ENCODE results near the gene NEFH. TPM values are rescaled to one million over a fixed set of nuclear protein-coding genes. Genes with fewer than 3 reads are reported as not detected.
A peak's percentile ranks its signal among the peaks of the same experiment; 100 is the strongest.
"Not testable (repeated sequence)": the region's sequence is repeated elsewhere in the genome, so short reads cannot be mapped to it uniquely, and the experiment has no call there.

Gene NEFH
- total RNA-seq (under 1 TPM; 0.47 to 0.61 TPM), polyA plus RNA-seq (1 to 10 TPM in 1 of 2 donors, not detected in 1; 1.1 TPM)

GRCh38 chr22:29479417-29480261 lies at the start of gene NEFH:
Gene NEFH (plus strand): TSS chr22:29480218. CDS start chr22:29480263, 45 bp downstream.
- Mint-ChIP-seq H3K36me3 (peaks cover 0 to 4% of the 10 kb centered on the region in 2 donors), H3K4me3 (peak within 1 kb of the TSS in 7 of 8 donors; percentile 46 to 70 (median 63)), H3K4me1 (peaks cover 5 to 22% (median 10%) of the 10 kb centered on the region in 4 donors), H3K27me3 (peaks cover 24 to 35% of the 10 kb centered on the region in 2 donors), H3K9me3 (peaks cover 0 to 8% (median 0%) of the 10 kb centered on the region in 8 donors), H3K27ac (peak within 1 kb of the TSS in 2 of 7 donors; percentile 12 to 48)
- H3K9me3 ChIP-seq (ENCODE audit: control insufficient read depth in 1 of 2, low read length in 2 of 2): no peaks in the 10 kb centered on the region
- DNase-seq: no peak
- H3K4me3 ChIP-seq (ENCODE audit: low read length in 2 of 2): no peak within 1 kb of the TSS
- H3K27ac ChIP-seq (ENCODE audit: low read depth, low read length): no peak within 1 kb of the TSS
- ChIA-PET POLR2A (ENCODE audit: partially characterized antibody) (no interaction called here), CTCF (ENCODE audit: partially characterized antibody) (no interaction called here)
- no peaks in the 10 kb centered on the region for H3K36me3 ChIP-seq (ENCODE audit: insufficient read depth, low read length)
- H3K4me1 ChIP-seq (ENCODE audit: insufficient read depth, low read length): no peaks in the 10 kb centered on the region
- H3K27me3 ChIP-seq (ENCODE audit: insufficient read depth, low read length): peaks cover 10% of the 10 kb centered on the region
- intact Hi-C loops (cut with micrococcal nuclease): no loop called here

- Histone ChIP-seq H3K4me1 (ENCODE audit: insufficient read depth, low read length) (no peaks in the 10 kb centered on the region), H3K27me3 (ENCODE audit: insufficient read depth, low read length) (no peaks in the 10 kb centered on the region), H3K36me3 (ENCODE audit: insufficient read depth, low read length) (no peaks in the 10 kb centered on the region), H3K9me3 (ENCODE audit: control insufficient read depth in 1 of 2, low read length in 2 of 2) (no peaks in the 10 kb centered on the region), H3K27ac (ENCODE audit: low read depth, low read length) (no peak overlapping the region), H3K4me3 (ENCODE audit: low read length in 2 of 2) (no peak overlapping the region)
- H3K27me3 Mint-ChIP-seq: peaks cover 14 to 15% of the 10 kb centered on the region in 2 donors
- DNase-seq: no peak
- H3K27ac Mint-ChIP-seq: no peak overlapping the region
- CTCF ChIA-PET (ENCODE audit: partially characterized antibody): interaction anchor here (1.6 kb wide), 1 partner anchor 20 kb away, joined by 3 read pairs; no protein-coding TSS in a partner anchor
- POLR2A ChIA-PET (ENCODE audit: partially characterized antibody): no interaction called here
- intact Hi-C loops (cut with micrococcal nuclease): no loop called here
- no peak overlapping the region for H3K4me3 Mint-ChIP-seq
- no peaks in the 10 kb centered on the region for H3K36me3 Mint-ChIP-seq
- no peaks in the 10 kb centered on the region for H3K9me3 Mint-ChIP-seq
- H3K4me1 Mint-ChIP-seq: no peaks in the 10 kb centered on the region
Measured at GRCh38 chr22:29431986-29432385, 48.0 kb upstream of the NEFH start.

DNA sequence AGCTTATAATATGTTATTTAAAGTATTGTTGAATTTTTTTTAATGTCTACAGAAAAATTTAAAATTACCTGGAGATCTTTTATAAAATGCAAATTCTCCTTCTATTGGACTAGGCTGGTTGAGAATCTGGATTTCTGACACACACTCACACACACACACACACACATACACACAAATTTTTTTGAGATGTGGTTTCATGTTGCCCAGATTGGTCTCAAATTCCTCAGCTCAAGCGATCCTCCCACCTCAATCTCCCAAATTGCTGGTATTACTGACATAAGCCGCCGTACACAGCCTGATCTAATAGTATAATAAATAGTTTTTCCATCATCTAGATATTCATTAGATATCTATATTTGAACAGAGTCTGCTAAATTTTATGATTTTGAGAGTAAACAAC lies 46.2 kb upstream of the NEFH start:
- intact Hi-C loops (cut with micrococcal nuclease): no loop called here
- Histone ChIP-seq H3K4me3 (ENCODE audit: low read length in 2 of 2) (no peak overlapping the region), H3K27me3 (ENCODE audit: insufficient read depth, low read length) (no peaks in the 10 kb centered on the region), H3K36me3 (ENCODE audit: insufficient read depth, low read length) (no peaks in the 10 kb centered on the region), H3K27ac (ENCODE audit: low read depth, low read length) (no peak overlapping the region), H3K4me1 (ENCODE audit: insufficient read depth, low read length) (no peaks in the 10 kb centered on the region), H3K9me3 (ENCODE audit: control insufficient read depth in 1 of 2, low read length in 2 of 2) (no peaks in the 10 kb centered on the region)
- Mint-ChIP-seq H3K9me3 (no peaks in the 10 kb centered on the region), H3K27me3 (peaks cover 13 to 14% of the 10 kb centered on the region in 2 donors), H3K36me3 (no peaks in the 10 kb centered on the region), H3K4me1 (no peaks in the 10 kb centered on the region), H3K27ac (no peak overlapping the region), H3K4me3 (no peak overlapping the region)
- POLR2A ChIA-PET (ENCODE audit: partially characterized antibody): no interaction called here
- CTCF ChIA-PET (ENCODE audit: partially characterized antibody): no interaction called here
- no peak for DNase-seq

DNA sequence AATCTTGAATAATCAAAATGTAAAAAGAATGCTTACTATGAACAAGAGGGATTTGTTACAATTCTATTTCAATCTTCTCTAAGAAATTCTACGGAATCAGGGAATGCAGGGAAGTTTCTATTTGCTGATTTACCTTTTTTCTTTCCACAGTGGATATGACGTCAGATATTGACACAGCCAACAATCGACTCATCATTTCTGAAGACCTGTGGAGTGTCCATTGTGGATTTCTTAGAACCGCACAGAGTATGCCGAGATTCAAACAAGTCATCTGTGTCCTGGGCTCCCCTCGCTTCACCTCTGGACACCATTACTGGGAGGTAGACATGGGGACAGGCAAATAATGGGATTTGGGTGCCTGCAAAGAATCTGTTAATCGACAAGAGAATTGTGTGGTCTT lies 45.7 kb upstream of the NEFH start:
- Histone ChIP-seq H3K4me1 (ENCODE audit: insufficient read depth, low read length) (no peaks in the 10 kb centered on the region), H3K4me3 (ENCODE audit: low read length in 2 of 2) (no peak overlapping the region), H3K27me3 (ENCODE audit: insufficient read depth, low read length) (no peaks in the 10 kb centered on the region), H3K27ac (ENCODE audit: low read depth, low read length) (no peak overlapping the region), H3K9me3 (ENCODE audit: control insufficient read depth in 1 of 2, low read length in 2 of 2) (no peaks in the 10 kb centered on the region), H3K36me3 (ENCODE audit: insufficient read depth, low read length) (no peaks in the 10 kb centered on the region)
- DNase-seq: no peak
- Mint-ChIP-seq H3K4me1 (no peaks in the 10 kb centered on the region), H3K9me3 (no peaks in the 10 kb centered on the region), H3K36me3 (no peaks in the 10 kb centered on the region), H3K27me3 (peaks cover 13 to 14% of the 10 kb centered on the region in 2 donors), H3K27ac (no peak overlapping the region), H3K4me3 (no peak overlapping the region)
- intact Hi-C loops (cut with micrococcal nuclease): no loop called here
- CTCF ChIA-PET (ENCODE audit: partially characterized antibody): no interaction called here
- POLR2A ChIA-PET (ENCODE audit: partially characterized antibody): no interaction called here

GRCh38 chr22:29435236-29436136 lies 44.5 kb upstream of the NEFH start:
- POLR2A ChIA-PET (ENCODE audit: partially characterized antibody): no interaction called here
- H3K36me3 ChIP-seq (ENCODE audit: insufficient read depth, low read length): no peaks in the 10 kb centered on the region
- no peaks in the 10 kb centered on the region for H3K27me3 ChIP-seq (ENCODE audit: insufficient read depth, low read length)
- H3K4me1 Mint-ChIP-seq: no peaks in the 10 kb centered on the region
- H3K9me3 ChIP-seq (ENCODE audit: control insufficient read depth in 1 of 2, low read length in 2 of 2): no peaks in the 10 kb centered on the region
- no peaks in the 10 kb centered on the region for H3K9me3 Mint-ChIP-seq
- no peaks in the 10 kb centered on the region for H3K4me1 ChIP-seq (ENCODE audit: insufficient read depth, low read length)
- CTCF ChIA-PET (ENCODE audit: partially characterized antibody): no interaction called here
- DNase-seq: no peak
- peaks cover 14% of the 10 kb centered on the region in 2 donors for H3K27me3 Mint-ChIP-seq
- H3K36me3 Mint-ChIP-seq: no peaks in the 10 kb centered on the region
- H3K4me3 Mint-ChIP-seq: no peak overlapping the region
- intact Hi-C loops (cut with micrococcal nuclease): no loop called here
- H3K4me3 ChIP-seq (ENCODE audit: low read length in 2 of 2): no peak overlapping the region
- no peak overlapping the region for H3K27ac ChIP-seq (ENCODE audit: low read depth, low read length)
- H3K27ac Mint-ChIP-seq: peak overlapping the region in 1 of 7 donors; percentile 61

DNA sequence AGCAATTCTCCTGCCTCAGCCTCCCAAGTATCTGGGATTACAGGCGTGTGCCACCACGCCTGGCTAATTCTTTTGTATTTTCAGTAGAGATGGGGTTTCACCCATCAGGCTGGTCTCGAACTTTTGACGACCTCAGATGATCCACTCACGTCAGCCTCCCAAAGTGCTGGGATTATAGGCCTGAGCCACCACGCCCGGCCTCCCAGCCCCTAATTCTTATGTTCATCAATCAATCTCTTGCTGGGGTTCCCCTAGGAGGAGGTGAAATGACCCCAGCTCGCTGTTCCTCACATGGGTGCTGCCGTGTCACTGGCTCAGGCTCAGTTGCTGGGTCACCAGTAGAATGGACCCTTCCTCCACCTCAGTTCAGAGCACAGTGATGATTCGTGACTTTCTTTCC lies 41.7 kb upstream of the NEFH start, which contains the start of gene RFPL1:
Gene RFPL1, plus strand, starts transcription at position 301 of the 400 bp plus-strand sequence.
- H3K27me3 ChIP-seq (ENCODE audit: insufficient read depth, low read length); H3K36me3 ChIP-seq (ENCODE audit: insufficient read depth, low read length); intact Hi-C loops (cut with micrococcal nuclease); H3K4me1 ChIP-seq (ENCODE audit: insufficient read depth, low read length); CTCF ChIA-PET (ENCODE audit: partially characterized antibody); H3K27ac ChIP-seq (ENCODE audit: low read depth, low read length); H3K9me3 ChIP-seq (ENCODE audit: control insufficient read depth in 1 of 2, low read length in 2 of 2); H3K4me3 ChIP-seq (ENCODE audit: low read length in 2 of 2); H3K4me3 Mint-ChIP-seq; H3K9me3 Mint-ChIP-seq; POLR2A ChIA-PET (ENCODE audit: partially characterized antibody); DNase-seq; H3K27ac Mint-ChIP-seq; H3K36me3 Mint-ChIP-seq; H3K4me1 Mint-ChIP-seq: not testable (repeated sequence)
- H3K27me3 Mint-ChIP-seq: peaks cover 7 to 10% of the 10 kb centered on the region in 2 donors

DNA sequence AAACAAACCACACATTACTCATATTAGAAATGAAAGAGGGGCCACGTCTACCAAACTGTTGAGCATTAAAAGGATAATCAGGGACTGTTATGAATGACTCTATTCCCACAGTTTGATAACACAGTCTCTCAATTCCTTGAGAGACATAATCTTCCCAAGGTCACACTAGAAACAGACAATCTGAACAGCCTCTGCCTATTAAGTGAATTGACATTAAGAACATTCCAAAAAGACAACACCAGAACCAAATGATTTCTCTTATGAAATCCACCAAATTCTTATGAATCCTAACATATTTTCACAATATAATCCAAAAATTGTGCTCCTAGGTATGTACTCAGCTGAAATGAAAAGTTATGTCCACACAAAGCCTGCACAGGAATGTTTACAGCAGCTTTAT lies 37.0 kb upstream of the NEFH start:
- Mint-ChIP-seq H3K4me3 (no peak overlapping the region), H3K4me1 (no peaks in the 10 kb centered on the region), H3K27ac (no peak overlapping the region), H3K36me3 (peaks cover 0 to 3% of the 10 kb centered on the region in 2 donors), H3K27me3 (peaks cover 4% of the 10 kb centered on the region in 2 donors), H3K9me3 (no peaks in the 10 kb centered on the region)
- DNase-seq: no peak
- intact Hi-C loops (cut with micrococcal nuclease): no loop called here
- POLR2A ChIA-PET (ENCODE audit: partially characterized antibody): no interaction called here
- H3K9me3 ChIP-seq (ENCODE audit: control insufficient read depth in 1 of 2, low read length in 2 of 2): no peaks in the 10 kb centered on the region
- H3K4me3 ChIP-seq (ENCODE audit: low read length in 2 of 2): no peak overlapping the region
- H3K4me1 ChIP-seq (ENCODE audit: insufficient read depth, low read length): no peaks in the 10 kb centered on the region
- H3K27ac ChIP-seq (ENCODE audit: low read depth, low read length): no peak overlapping the region
- no peaks in the 10 kb centered on the region for H3K36me3 ChIP-seq (ENCODE audit: insufficient read depth, low read length)
- H3K27me3 ChIP-seq (ENCODE audit: insufficient read depth, low read length): no peaks in the 10 kb centered on the region
- CTCF ChIA-PET (ENCODE audit: partially characterized antibody): no interaction called here
